GM18909 (cell line): ENCODE results near the gene ZBTB24.

Source experiments
- ATAC-seq: cut with Tn5 transposase; IDR thresholded peaks from one replicate; pipeline ENCODE4 v1.9.1; 2021; ENCODE audit warnings: mild to moderate bottlenecking; ENCODE audit not compliant: unreplicated experiment, poor library complexity

The ZBTB24 gene

DNA sequence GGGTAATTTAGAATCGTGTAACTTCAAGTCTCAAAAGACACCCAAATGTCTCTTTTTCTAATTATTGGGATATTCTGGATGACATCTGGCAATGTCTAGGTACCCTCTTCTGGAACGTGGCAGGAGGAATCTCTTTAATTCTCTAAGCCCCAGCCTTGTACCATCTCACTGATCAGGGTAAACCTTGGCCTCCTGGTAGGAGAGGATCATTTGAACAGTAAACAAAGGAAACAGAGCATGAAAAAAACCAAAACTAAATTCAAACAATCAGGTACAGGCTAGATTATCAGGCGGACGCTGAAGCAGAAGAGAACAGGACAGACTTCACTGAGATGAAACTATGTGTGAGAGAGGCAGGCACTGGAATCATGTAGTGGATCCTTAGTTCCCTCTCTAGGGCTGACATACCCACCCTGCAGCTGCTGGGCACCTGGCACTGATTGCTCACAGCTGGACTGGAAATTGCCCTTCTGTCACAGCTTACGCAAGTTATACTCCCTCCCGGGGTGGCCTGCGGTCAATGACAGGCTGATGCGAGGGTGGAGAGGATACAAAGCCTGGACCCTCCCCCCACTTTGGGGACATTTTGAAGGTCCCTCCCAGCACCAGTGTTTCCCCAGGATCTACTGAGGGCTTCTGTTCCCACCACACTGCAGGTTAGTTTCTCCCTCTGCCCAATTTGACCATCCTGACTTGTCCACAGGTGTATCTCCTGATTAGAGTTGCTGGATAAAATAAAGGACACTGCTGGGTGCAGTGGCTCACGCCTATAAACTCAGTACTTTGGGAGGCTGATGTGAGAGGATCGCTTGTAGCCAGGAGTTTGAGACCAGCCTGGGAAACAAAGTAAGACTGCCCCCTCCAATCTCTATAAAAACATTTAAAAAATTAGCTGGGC, 20.6 kb upstream of the ZBTB24 start:
- ATAC-seq, result no peak

DNA sequence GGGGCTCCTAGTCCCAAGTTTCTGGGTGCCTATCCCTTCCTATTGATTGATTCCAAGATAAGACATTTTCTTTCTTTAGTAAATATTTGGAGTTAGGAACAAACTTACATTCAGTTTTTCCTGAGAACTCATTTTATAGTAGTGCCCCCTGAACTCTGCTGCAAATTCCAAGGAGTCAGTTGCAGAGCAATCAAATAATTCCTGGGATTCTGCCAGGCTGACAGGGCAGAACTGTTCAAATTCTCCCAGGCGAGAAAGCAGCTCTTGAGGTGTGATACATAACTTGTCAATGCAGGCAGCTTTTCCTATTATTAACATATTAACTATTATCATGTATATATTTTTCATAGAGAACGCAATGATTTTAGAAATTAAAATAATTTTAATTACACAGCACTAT, 15.9 kb upstream of the ZBTB24 start:
- no peak for ATAC-seq

DNA sequence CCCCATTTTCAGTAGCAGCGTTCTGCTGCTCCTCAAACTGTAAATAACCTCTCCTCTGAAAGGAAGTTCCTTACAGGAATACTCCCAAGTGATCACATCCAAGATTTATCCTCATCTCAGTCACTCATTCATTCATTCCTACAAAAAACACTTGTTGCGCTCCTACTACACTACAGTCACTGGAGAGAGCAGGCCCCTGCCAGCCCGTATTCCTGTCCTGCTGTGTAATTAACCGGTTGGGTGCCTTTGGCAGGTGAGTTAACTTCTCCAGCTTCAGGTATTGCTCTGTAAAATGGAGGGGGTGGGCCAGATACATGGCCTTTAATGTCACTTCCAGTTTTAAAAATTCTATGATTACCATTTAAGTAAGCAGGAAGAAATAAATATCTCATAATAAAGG, 15.0 kb upstream of the ZBTB24 start:
- ATAC-seq, result no peak

DNA sequence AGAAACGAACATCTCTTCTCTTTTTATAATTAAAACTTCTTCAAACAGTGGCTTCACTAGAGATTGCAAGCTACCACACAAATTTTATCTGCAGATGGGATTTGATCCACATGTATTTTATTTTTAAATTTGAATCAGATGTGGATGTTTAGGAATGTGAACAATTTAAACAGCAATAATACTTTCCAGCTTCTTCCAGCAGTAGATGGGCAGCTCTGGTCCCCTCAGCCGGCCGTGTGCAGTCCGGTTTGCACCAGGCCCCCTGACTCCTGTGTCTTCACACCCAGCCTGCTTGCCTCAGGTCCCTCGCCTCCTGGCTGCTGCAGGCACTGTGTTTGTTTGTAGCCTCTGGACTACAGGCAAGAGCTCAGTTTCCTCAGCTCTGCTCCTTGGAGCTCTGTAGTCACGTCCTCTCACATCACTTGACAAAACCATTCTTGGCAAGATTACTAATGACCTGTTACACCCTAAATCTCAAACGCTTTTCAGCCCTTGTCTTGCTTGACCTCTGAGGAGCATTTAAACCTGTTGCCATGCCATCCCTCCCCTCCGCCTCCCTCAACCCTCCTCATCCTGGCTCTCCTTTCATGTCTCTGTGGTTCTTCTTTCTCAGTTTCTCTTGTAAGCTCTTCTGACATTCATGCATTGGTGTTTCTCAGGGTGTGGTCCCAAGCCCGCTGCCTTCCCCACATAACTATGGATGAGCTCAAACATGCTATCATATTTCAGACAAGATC, 13.2 kb upstream of the ZBTB24 start:
- ATAC-seq, result no peak

DNA sequence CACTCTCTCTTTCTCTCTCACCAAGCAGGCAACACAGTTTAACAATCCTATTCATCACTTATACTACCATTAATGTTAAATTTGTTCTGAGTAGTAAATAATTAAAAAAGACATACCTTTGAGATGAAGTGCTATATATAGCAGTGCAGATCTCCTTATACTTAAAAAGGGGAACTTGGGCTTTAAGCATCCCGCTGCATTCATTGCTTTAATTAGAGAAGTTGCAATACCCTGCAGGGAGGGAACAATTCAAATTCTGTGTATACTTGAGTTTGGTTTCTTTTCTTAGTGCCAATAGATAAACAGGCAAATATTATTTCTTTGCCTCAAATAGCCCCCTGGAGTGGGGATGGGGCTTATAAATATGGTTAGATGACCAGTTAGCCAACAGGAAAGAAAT, 10.8 kb upstream of the ZBTB24 start:
- ATAC-seq, result no peak

DNA sequence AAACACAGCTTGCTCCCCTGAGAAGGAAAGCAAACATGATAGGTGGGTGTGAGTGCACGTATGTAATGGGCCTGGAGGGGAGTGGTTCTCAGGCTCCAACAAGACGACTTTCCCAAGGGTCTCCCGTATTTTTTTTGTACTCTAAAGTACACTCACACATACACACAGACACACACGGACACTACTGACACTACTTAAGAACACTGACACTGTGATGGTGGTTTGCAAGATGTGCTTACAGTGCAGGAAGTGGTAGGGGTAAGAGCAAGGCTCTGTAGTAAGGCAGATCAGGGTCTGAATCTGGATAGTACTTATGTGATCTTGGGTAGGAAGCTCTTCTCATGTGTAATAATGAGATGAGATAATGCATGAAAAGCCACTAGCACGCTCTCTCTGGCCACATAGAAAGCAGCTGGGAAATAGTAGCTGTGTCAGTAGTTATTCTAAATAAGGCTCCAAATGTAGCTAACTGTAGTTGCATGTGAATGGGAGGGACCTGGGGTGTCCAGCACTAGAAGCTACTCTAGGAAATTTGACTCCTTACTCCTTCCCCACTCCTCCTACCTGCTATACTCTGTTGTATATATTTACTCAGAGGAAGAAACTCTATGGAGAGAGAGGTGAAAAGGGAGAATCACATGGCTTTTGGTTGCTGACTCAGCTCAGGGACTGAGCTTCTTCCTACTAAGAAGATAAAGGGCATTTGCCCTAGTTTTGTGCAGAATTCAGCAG, 8.4 kb upstream of the ZBTB24 start:
- peak; percentile 53 for ATAC-seq

DNA sequence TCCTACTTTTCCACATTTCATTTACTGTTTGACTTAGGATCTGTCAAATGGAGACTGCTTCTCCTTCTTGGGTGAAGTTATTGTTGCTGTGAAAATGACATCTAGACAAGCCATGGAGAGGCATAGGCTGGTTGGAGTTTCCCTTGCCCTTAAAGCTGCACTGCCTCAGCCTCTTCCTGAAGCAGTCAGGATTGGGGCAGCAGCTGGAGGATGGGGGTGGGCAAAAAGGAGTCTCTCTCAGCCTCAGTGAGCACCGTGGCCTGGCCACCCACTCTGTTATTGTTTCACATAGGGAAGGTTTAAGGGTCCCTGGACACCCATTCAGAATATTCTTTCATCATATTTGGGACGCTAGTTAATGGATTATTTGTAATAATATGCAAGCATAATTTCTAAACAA, 7.7 kb upstream of the ZBTB24 start:
- ATAC-seq, result no peak

DNA sequence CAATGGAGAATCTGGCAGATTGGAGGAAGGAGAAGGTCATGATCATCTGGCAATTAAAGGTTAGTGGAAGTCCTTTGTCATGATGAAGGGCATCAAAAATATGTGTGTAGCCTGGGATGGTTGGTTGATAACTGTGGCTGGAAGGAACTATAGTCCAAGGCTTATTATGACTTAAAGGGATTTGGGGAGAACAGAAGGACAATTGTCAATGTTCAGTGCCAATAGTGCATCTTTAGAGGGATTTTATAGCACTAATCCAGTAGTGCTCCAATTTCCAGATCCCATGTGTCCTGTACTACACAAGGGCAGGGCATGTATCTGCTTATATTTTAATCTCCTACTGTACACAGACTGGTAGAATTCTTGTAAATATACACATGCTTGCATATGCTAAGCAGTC, 5.0 kb upstream of the ZBTB24 start:
- no peak for ATAC-seq

DNA sequence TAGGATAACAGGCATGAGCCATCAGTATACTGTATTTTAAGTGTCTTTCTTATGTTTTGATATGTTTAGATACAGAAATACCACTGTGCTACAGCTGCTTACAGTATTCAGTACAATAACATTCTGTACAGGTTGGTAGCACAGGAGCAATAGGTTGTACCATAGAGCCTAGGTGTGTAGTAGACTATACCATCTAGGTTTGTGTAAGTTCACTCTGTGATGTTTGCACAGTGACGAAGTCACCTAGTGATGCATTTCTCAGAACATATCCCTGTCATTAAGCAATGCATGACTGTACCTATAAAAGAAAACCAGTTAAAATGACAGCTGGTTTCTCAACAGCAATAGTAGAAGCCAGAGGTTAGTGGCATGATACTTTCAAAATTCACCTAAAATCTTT, 3.0 kb upstream of the ZBTB24 start:
- ATAC-seq, result no peak

DNA sequence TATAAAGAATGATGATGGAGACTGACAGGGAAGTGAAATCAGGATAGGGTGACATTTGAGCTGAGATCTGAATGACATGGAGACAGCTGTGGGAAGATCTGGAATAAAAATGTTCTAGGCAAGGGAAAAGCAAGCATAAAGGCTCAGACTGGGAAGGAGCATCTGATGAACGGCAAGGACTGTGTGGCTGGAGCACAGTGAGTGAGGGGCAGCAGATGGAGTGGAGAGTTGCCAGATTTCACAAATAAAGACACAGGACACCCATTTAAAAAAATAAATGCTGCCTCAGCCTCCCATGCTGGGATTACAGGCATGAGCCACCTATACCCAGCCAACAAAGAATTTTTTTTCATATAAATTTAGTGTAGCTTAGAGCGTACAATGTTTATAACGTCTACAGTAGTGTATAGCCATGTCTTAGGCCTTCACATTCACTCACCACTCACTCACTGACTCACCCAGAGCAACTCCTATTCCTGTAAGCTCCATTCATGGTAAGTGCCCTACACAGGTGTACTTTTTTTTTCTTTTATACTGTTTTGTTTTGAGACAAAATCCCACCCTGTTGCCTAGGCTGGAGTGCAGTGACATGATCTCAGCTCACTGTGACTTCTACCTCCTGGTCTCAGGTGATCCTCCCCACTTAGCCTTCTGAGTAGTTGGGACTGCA, 2.4 kb upstream of the ZBTB24 start:
- ATAC-seq, result no peak

DNA sequence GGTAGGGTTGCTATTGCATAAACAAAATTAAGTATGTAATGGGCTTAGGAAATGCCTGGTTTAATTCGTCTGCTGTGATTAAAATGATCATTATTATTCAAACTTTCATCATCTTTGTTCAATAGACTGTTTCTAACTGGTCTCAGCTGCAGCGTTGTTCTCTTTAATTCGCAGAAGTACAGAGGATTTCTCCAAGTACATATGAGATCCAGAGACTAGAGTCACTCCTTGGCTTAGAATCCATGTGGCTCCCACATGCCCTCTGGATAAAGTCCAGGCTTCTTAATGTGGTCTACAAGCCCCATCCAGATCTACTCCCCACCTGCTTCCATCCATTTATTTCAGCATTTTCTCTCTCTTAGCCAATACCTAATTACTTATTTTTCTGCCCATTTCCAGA, 1.1 kb upstream of the ZBTB24 start:
- ATAC-seq, result no peak

DNA sequence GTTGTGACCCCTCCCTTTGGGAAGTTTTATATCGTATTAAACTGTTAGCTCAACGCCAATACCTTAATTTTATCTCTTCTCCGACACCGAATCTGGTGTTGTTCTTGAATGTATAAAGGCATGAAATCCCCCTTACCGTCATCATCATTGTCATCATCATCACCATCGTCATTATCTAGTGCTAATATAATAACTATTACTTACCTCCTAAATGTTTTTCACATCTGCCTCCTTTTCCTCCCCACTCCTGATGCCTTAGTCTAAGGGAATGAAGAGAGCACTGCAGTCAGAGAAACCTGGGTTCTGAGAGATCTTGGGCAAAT, 677 bp upstream of the ZBTB24 start:
- ATAC-seq, result peak; percentile 4

DNA sequence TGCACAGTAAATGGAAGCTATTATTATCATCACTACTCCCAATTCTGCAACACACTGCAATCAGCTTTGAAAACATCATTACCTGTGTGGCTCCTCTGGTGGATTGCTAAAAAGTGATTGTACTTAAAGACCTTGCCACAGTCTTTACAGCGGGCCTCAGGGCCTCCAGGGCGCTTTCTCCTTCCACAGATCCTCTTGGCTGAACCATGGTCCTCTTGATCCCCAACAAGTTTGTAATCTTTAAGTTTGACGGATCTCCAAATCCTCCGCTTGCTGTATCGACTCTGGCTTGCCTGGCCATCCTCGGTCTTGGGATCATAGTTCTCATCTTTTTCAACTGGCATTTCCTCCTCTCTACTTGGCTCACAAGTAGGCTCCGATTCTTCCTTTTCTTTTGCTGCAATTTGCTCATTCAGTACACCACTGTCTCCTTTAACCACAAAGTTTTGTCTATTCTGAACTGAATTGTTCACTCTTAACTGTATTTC, 2.0 kb downstream of the ZBTB24 start:
- ATAC-seq, result no peak

DNA sequence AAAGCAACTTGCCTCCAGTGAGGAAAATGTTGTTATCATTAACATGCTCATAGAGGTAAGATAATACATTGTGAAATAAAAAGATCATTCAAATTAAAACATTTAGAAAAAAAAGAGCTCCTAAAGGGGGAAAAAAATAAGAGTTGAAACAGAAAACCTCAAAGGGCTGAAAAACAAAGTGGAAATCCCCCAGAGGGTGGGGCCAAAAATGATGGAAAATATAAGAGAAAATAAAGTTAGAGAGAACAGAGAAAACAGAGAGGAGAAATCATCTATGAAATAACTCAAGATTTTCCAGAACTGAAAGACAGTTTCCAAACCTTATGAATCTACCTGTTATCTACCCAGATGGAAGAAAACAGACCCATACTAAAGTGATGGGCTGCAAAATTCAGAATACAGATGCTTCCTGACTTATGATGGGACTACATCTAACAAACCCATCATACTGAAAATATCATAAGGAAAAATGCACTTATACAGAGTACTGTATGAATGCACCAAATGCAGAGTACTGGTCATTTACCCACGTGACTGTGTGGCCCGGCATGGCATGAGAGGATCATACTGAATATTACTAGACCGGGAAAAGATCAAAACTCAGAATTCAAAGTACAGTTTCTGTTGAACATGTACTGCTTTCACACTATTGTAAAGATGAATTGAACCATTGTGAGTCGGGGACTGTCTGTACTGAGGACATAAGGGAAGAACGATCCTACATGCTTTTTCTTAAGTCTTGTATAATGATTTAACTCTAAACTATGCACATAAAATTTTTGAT, 4.0 kb downstream of the ZBTB24 start:
- ATAC-seq, result no peak

DNA sequence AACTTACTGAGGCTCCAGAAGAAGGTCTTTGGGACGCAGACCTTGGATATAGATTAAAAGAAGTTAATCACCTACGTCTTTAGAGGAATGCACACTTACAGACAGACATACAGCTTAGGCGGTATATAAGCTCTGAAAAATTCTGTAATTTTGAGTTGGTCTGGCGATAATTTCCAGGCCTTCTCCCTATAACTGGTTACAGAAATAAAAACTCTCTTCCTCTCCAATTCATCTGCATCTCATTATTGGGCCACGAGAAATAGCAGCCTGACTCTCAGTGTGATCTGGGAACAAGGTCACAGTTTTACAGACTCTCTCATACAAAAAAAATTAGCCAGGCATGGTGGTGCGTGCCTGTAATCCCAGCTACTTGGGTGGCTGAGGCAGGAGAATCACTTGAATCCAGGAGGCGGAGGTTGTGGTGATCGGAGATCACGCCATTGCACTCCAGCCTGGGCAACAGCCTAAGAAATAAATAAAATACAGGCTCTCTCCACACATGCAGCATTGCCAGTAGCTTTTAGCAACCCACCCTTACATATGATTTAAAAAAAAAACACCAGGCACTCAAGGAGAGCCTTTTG, 4.7 kb downstream of the ZBTB24 start:
- no peak for ATAC-seq

DNA sequence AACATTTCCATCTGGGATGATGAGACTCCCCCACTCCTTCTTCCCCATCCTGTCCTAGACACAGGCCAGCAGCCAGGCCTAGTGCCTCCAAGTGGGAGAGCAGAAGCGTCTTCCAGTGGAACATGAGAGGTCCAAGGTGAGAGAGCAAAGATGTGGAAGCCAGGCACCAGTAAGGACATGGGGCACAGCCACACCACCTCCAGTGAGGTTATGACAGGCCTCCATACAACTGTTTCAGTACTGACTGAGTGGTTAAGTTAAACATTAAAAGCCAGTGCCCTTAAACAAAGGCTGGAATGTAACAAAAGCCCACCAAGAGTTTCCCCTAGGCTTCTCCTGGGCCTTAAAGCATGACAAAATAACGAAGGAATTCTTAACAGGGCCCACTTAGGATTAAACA, 5.3 kb downstream of the ZBTB24 start:
- peak; percentile 72 for ATAC-seq

DNA sequence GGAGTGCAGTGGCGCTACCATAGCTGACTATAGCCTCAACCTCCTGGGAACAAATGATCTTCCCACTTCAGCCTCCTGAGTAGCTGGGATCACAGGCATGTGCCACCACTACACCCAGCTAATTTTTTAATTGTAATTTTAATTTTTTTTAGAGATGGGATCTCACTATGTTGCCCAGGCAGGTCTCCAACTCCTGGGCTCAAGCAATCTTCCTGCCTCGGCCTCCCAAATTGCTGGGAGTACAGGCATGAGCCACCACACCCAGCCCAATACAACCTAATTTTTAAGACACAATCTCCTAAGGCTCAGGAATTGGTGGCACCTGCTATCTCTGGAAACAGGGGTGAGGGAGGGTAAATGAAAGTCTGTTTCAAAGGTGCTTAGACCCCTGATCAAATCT, 5.8 kb downstream of the ZBTB24 start:
- ATAC-seq, result no peak

DNA sequence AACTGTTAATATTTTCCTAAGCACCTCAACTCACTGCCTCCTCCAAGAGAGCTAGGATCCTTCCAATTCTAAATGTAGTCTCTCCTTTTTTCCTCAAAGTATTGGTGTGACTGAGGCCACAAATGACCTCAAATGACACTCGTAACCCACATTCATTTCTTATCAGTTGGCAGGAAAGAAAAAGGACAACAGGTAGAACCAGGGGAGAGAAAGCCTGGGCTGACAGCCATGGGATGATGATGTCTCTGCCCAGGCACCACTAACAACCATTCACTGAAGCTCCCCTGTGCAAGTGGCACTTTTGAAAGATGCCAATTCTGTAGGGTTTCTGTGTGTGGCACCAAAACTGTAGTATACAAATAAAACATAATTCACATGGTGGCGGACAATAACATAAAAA, 7.4 kb downstream of the ZBTB24 start:
- ATAC-seq, result no peak

DNA sequence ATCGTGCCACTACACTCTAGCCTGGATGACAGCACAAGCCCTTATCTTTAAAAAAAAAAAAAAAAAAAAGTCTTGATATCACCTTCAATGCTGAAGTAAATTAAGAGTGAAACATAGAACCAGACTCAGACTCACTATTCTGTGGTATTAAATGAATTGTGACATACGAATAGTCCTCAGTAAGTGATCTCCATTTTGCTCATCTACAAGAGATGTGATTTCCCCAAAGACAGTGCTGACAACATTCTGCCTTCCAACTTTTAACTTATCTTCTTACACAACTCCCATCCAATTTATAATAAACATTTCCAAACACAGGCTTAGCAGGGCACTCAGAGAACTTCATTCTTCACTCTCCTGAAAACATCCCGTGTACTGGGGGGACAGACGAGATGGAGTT, 8.0 kb downstream of the ZBTB24 start:
- ATAC-seq, result no peak
